Measurements from ENCODE around the gene AASS. TPM values are rescaled to one million over a fixed set of nuclear protein-coding genes. Genes with fewer than 3 reads are reported as not detected.
A peak's percentile ranks its signal among the peaks of the same experiment; 100 is the strongest.

The AASS gene
- total RNA-seq, 1 experiment from 2014 or later: 0.91 TPM

GRCh38 chr7:122040147-122040546 is 103.9 kb downstream of the AASS start:
- no peaks in the 10 kb centered on the region for H3K27me3 ChIP-seq (ENCODE audit: low read length)
- H4K20me1 ChIP-seq (ENCODE audit: low read length): no peaks in the 10 kb centered on the region
- no TSS peak for BruUV-seq (replicated peaks)
- ChIA-PET POLR2A (ENCODE audit: unreplicated experiment) (no interaction called here), CTCF (no interaction called here)
- no peaks in the 10 kb centered on the region for H3F3A ChIP-seq (ENCODE audit: low read length, unreplicated experiment)
- no peak overlapping the region for H2AFZ ChIP-seq (ENCODE audit: low read length)
- no peak for ATAC-seq
- no peaks in the 10 kb centered on the region for H3K9me3 ChIP-seq (ENCODE audit: low read length)
- no peaks in the 10 kb centered on the region for H3K4me1 ChIP-seq (ENCODE audit: insufficient read depth, low read length)
- H3K27ac ChIP-seq (ENCODE audit: low read length): no peak overlapping the region
- intact Hi-C loops (cut with micrococcal nuclease): no loop called here
- H3K4me3 ChIP-seq (ENCODE audit: low read length): no peak overlapping the region
- peak; percentile 38 for DNase-seq
- no peaks in the 10 kb centered on the region for H3K36me3 ChIP-seq (ENCODE audit: low read depth, low read length)
- TF ChIP-seq EZH2phosphoT487 (IDR thresholded peaks at IDR 0.05; ENCODE audit: borderline replicate concordance, low read length) (no peak), EZH2 (IDR thresholded peaks at IDR 0.05; ENCODE audit: low read length, unreplicated experiment) (no peak), CTCF (conservative IDR thresholded peaks at IDR 0.05; ENCODE audit: low read depth, low read length) (no peak)
- H3K4me2 ChIP-seq (ENCODE audit: low read length): no peak overlapping the region
- H3K79me2 ChIP-seq (ENCODE audit: low read length): no peaks in the 10 kb centered on the region
- H3K9ac ChIP-seq (ENCODE audit: low read length): no peak overlapping the region
- no peaks in the 10 kb centered on the region for H3K9me2 ChIP-seq (replicated peaks; ENCODE audit: low read length)

- Histone ChIP-seq H3K9me2 (replicated peaks; ENCODE audit: low read length) (no peaks in the 10 kb centered on the region), H3F3A (ENCODE audit: low read length, unreplicated experiment) (no peaks in the 10 kb centered on the region), H3K4me1 (ENCODE audit: insufficient read depth, low read length) (no peaks in the 10 kb centered on the region), H3K27me3 (ENCODE audit: low read length) (no peaks in the 10 kb centered on the region), H3K9me3 (ENCODE audit: low read length) (no peaks in the 10 kb centered on the region), H3K9ac (ENCODE audit: low read length) (no peak overlapping the region), H3K27ac (ENCODE audit: low read length) (no peak overlapping the region), H2AFZ (ENCODE audit: low read length) (no peak overlapping the region), H3K36me3 (ENCODE audit: low read depth, low read length) (no peaks in the 10 kb centered on the region), H4K20me1 (ENCODE audit: low read length) (no peaks in the 10 kb centered on the region), H3K4me2 (ENCODE audit: low read length) (no peak overlapping the region), H3K79me2 (ENCODE audit: low read length) (no peaks in the 10 kb centered on the region), H3K4me3 (ENCODE audit: low read length) (no peak overlapping the region)
- intact Hi-C loops (cut with micrococcal nuclease): no loop called here
- POLR2A ChIA-PET (ENCODE audit: unreplicated experiment): no interaction called here
- no peak for ATAC-seq
- peak; percentile 14 for DNase-seq
- CTCF ChIA-PET: interaction anchor here (0.6 kb wide), 1 partner anchor 116 kb away, joined by 5 read pairs; no protein-coding TSS in a partner anchor
- no peak for TF ChIP-seq EZH2phosphoT487 (IDR thresholded peaks at IDR 0.05; ENCODE audit: borderline replicate concordance, low read length)
- no peak for TF ChIP-seq CTCF (conservative IDR thresholded peaks at IDR 0.05; ENCODE audit: low read depth, low read length)
- TF ChIP-seq EZH2 (IDR thresholded peaks at IDR 0.05; ENCODE audit: low read length, unreplicated experiment): no peak
- no TSS peak for BruUV-seq (replicated peaks)
These were observed 105.1 kb downstream of the AASS start for GRCh38 chr7:122038904-122039303.

- no peak for TF ChIP-seq EZH2phosphoT487 (IDR thresholded peaks at IDR 0.05; ENCODE audit: borderline replicate concordance, low read length)
- no peak for TF ChIP-seq EZH2 (IDR thresholded peaks at IDR 0.05; ENCODE audit: low read length, unreplicated experiment)
- no peak for TF ChIP-seq CTCF (conservative IDR thresholded peaks at IDR 0.05; ENCODE audit: low read depth, low read length)
- no peaks in the 10 kb centered on the region for H3K9me2 ChIP-seq (replicated peaks; ENCODE audit: low read length)
- intact Hi-C loops (cut with micrococcal nuclease): no loop called here
- no peaks in the 10 kb centered on the region for H3K27me3 ChIP-seq (ENCODE audit: low read length)
- H2AFZ ChIP-seq (ENCODE audit: low read length): no peak overlapping the region
- no peaks in the 10 kb centered on the region for H4K20me1 ChIP-seq (ENCODE audit: low read length)
- ATAC-seq (no peak), DNase-seq (no peak)
- no TSS peak for BruUV-seq (replicated peaks)
- H3K79me2 ChIP-seq (ENCODE audit: low read length): no peaks in the 10 kb centered on the region
- H3K9me3 ChIP-seq (ENCODE audit: low read length): no peaks in the 10 kb centered on the region
- no peaks in the 10 kb centered on the region for H3K4me1 ChIP-seq (ENCODE audit: insufficient read depth, low read length)
- H3K4me2 ChIP-seq (ENCODE audit: low read length): no peak overlapping the region
- H3K36me3 ChIP-seq (ENCODE audit: low read depth, low read length): no peaks in the 10 kb centered on the region
- H3K27ac ChIP-seq (ENCODE audit: low read length): no peak overlapping the region
- ChIA-PET POLR2A (ENCODE audit: unreplicated experiment) (interaction anchor here (0.6 kb wide), 1 partner anchor 24 kb away, joined by 3 read pairs; no protein-coding TSS in a partner anchor), CTCF (interaction anchor here (0.6 kb wide), 2 partner anchors 16 to 116 kb away, joined by 3 to 5 read pairs; no protein-coding TSS in a partner anchor)
- H3K4me3 ChIP-seq (ENCODE audit: low read length): no peak overlapping the region
- no peak overlapping the region for H3K9ac ChIP-seq (ENCODE audit: low read length)
- H3F3A ChIP-seq (ENCODE audit: low read length, unreplicated experiment): no peaks in the 10 kb centered on the region
These were observed 105.9 kb downstream of the AASS start for GRCh38 chr7:122038134-122038533.
